SU-DHL-6 (cell line): Measurements from ENCODE around the gene RWDD4.

Source experiments
- H2AFZ ChIP-seq: fragments of 200-600 bp; sonication (generic); 2 replicates; pipeline ENCODE4 v1.6.1; 2014; ENCODE audit warnings: low read depth, mild to moderate bottlenecking, moderate library complexity, mixed read lengths, antibody characterized with exemption, low read length; ENCODE audit not compliant: severe bottlenecking
- H3F3A ChIP-seq: fragments of 200-600 bp; shearing (Covaris generic); 2 replicates; pipeline ENCODE4 v1.6.0; 2016; ENCODE audit warnings: antibody characterized with exemption, mild to moderate bottlenecking; ENCODE audit not compliant: insufficient read depth
- H3K27ac ChIP-seq: fragments of 200-600 bp; sonication (generic); 2 replicates; pipeline ENCODE4 v1.5.1; 2016; ENCODE audit warnings: low read depth, mild to moderate bottlenecking, low read length, moderate library complexity, mixed read lengths
- H3K27me3 ChIP-seq: fragments of 200-600 bp; sonication (generic), shearing (Covaris generic); 2 replicates; pipeline ENCODE4 v1.6.0; 2014; ENCODE audit warnings: mild to moderate bottlenecking, low read length
- H3K36me3 ChIP-seq: fragments of 200-600 bp; sonication (generic); 2 replicates; pipeline ENCODE4 v1.6.1; 2014; ENCODE audit warnings: mild to moderate bottlenecking, low read length, mixed read lengths
- H3K4me2 ChIP-seq: fragments of 300-600, 200-600 bp; shearing (Covaris generic), sonication (generic); 2 replicates; pipeline ENCODE4 v1.6.0; 2014; ENCODE audit warnings: low read length, low read depth, mild to moderate bottlenecking; ENCODE audit not compliant: poor library complexity, severe bottlenecking
- H3K4me3 ChIP-seq: fragments of 200-600 bp; sonication (generic); 2 replicates; pipeline ENCODE4 v1.5.1; 2014; ENCODE audit warnings: antibody characterized with exemption, low read length, mild to moderate bottlenecking, mixed read lengths; ENCODE audit not compliant: insufficient read depth, poor library complexity, severe bottlenecking
- H3K79me2 ChIP-seq: fragments of 200-600 bp; sonication (generic); 2 replicates; pipeline ENCODE4 v1.6.1; 2014; ENCODE audit warnings: mild to moderate bottlenecking, low read length, moderate library complexity; ENCODE audit not compliant: insufficient read depth
- H3K9ac ChIP-seq: fragments of 200-600 bp; sonication (generic); 2 replicates; pipeline ENCODE4 v1.7.0; 2014; ENCODE audit warnings: mild to moderate bottlenecking, low read length
- H3K9me2 ChIP-seq: fragments of 200-600 bp; sonication (generic); replicated peaks from 2 replicates; pipeline ENCODE4 v1.6.1; 2014; ENCODE audit warnings: low read length; ENCODE audit not compliant: insufficient read depth
- H3K9me3 ChIP-seq: fragments of 200-600 bp; sonication (generic); 2 replicates; pipeline ENCODE4 v1.6.1; 2014; ENCODE audit warnings: low read length, mixed read lengths; ENCODE audit not compliant: insufficient read depth
- H4K20me1 ChIP-seq: fragments of 200-600 bp; sonication (generic); 2 replicates; pipeline ENCODE4 v1.6.1; 2014; ENCODE audit warnings: low read depth, mild to moderate bottlenecking, antibody characterized with exemption, low read length, moderate library complexity, mixed read lengths
- CTCF ChIP-seq: fragments of 200-600 bp; sonication (generic); IDR thresholded peaks from one replicate; pipeline ENCODE4 v1.5.1; 2017; ENCODE audit warnings: antibody characterized with exemption, mild to moderate bottlenecking, low read length, moderate library complexity; ENCODE audit not compliant: insufficient read depth, poor library complexity, severe bottlenecking
- EZH2phosphoT487 ChIP-seq: fragments of 200-600 bp; sonication (generic), shearing (Covaris generic); conservative IDR thresholded peaks from 2 replicates; pipeline ENCODE4 v1.6.1; 2018; ENCODE audit warnings: mild to moderate bottlenecking, antibody characterized with exemption, low read length, moderate library complexity, mixed read lengths

Gene RWDD4

GRCh38 chr4:183698909-183699308 is 39.9 kb upstream of the RWDD4 start:
- no peaks in the 10 kb centered on the region for H3K27me3 ChIP-seq
- TF ChIP-seq EZH2phosphoT487 (no peak), CTCF (no peak)
- H3F3A ChIP-seq = no peaks in the 10 kb centered on the region
- H3K9me2 ChIP-seq = no peaks in the 10 kb centered on the region
- H3K4me2 ChIP-seq = no peak overlapping the region
- H3K27ac ChIP-seq = no peak overlapping the region
- H3K9ac ChIP-seq = no peak overlapping the region
- H2AFZ ChIP-seq = no peak overlapping the region
- H3K9me3 ChIP-seq = no peaks in the 10 kb centered on the region
- no peaks in the 10 kb centered on the region for H4K20me1 ChIP-seq
- no peaks in the 10 kb centered on the region for H3K79me2 ChIP-seq
- H3K36me3 ChIP-seq = peaks cover 34% of the 10 kb centered on the region
- H3K4me3 ChIP-seq = no peak overlapping the region

GRCh38 chr4:183691897-183692296 is 32.9 kb upstream of the RWDD4 start:
- Histone ChIP-seq H3K36me3 (peaks cover 19% of the 10 kb centered on the region; the same call in 1 of the 2 replicates), H3K4me2 (no peak overlapping the region), H3K79me2 (no peaks in the 10 kb centered on the region), H3K27me3 (no peaks in the 10 kb centered on the region), H4K20me1 (no peaks in the 10 kb centered on the region), H3F3A (no peaks in the 10 kb centered on the region), H2AFZ (no peak overlapping the region), H3K9me3 (no peaks in the 10 kb centered on the region), H3K4me3 (no peak overlapping the region), H3K27ac (no peak overlapping the region), H3K9me2 (no peaks in the 10 kb centered on the region), H3K9ac (no peak overlapping the region)
- no peak for TF ChIP-seq CTCF
- no peak for TF ChIP-seq EZH2phosphoT487

GRCh38 chr4:183691006-183691405 is 32.0 kb upstream of the RWDD4 start:
- H3K4me2 ChIP-seq = no peak overlapping the region
- no peaks in the 10 kb centered on the region for H3F3A ChIP-seq
- H3K9ac ChIP-seq = no peak overlapping the region
- no peak overlapping the region for H2AFZ ChIP-seq
- no peak overlapping the region for H3K4me3 ChIP-seq
- H3K27ac ChIP-seq = no peak overlapping the region
- H3K36me3 ChIP-seq = peaks cover 19% of the 10 kb centered on the region; the same call in 1 of the 2 replicates
- TF ChIP-seq CTCF (no peak), EZH2phosphoT487 (no peak)
- H3K79me2 ChIP-seq = no peaks in the 10 kb centered on the region
- no peaks in the 10 kb centered on the region for H3K9me3 ChIP-seq
- H4K20me1 ChIP-seq = no peaks in the 10 kb centered on the region
- no peaks in the 10 kb centered on the region for H3K27me3 ChIP-seq
- H3K9me2 ChIP-seq = no peaks in the 10 kb centered on the region
